H1 (cell line): ENCODE results near the gene ATAD3A. TPM values are rescaled to one million over a fixed set of nuclear protein-coding genes. Genes with fewer than 3 reads are reported as not detected.

Source experiments
- CTCF ChIA-PET: fragments of 300-600 bp; sonication (Branson Sonifier 250); formaldehyde crosslinking; loops from one replicate; lab custom pipeline; 2021; ENCODE audit not compliant: partially characterized antibody; lab: Charles Lee
- POLR2A ChIA-PET: fragments of 300-600 bp; sonication (Branson Sonifier 250); formaldehyde crosslinking; loops from one replicate; lab custom pipeline; 2021; ENCODE audit warnings: inconsistent platforms; ENCODE audit not compliant: partially characterized antibody; lab: Charles Lee
- DNase-seq, 2 experiments: peaks; one replicate each; pipeline versions ENCODE4 v3.0.0 to v3.0.0-alpha.2; 2010 to 2022; ENCODE audit warnings: low spot score in 2 of 2, low read depth in 1 of 2, mixed read lengths in 1 of 2
- FAIRE-seq: peaks from 2 replicates; lab custom pipeline; 2011; peaks lifted over from hg19 to GRCh38; lab: Jason Lieb, UNC
- H2AFZ ChIP-seq: 2 replicates; pipeline ENCODE4 v1.8.1; 2012; ENCODE audit warnings: low read length, inconsistent platforms
- H2AK5ac ChIP-seq: 2 replicates; pipeline ENCODE4 v1.6.1; 2013; ENCODE audit warnings: low read depth, low read length
- H2BK120ac ChIP-seq: replicated peaks from 2 replicates; pipeline ENCODE3; 2013; ENCODE audit warnings: low read depth, low read length, inconsistent platforms
- H2BK12ac ChIP-seq: 2 replicates; pipeline ENCODE4 v1.6.1; 2013; ENCODE audit warnings: low read depth, low read length
- H2BK15ac ChIP-seq: 2 replicates; pipeline ENCODE4 v1.6.1; 2013; ENCODE audit warnings: low read length
- H2BK20ac ChIP-seq: 2 replicates; pipeline ENCODE4 v1.6.1; 2013; ENCODE audit warnings: low read length
- H2BK5ac ChIP-seq: 2 replicates; pipeline ENCODE4 v1.6.1; 2013; ENCODE audit warnings: low read depth, low read length
- H3K14ac ChIP-seq: 2 replicates; pipeline ENCODE4 v1.6.1; 2013; ENCODE audit warnings: inconsistent platforms; ENCODE audit not compliant: insufficient read length
- H3K18ac ChIP-seq: 2 replicates; pipeline ENCODE4 v1.6.1; 2013; ENCODE audit warnings: low read length; ENCODE audit errors: extremely low read depth
- H3K23ac ChIP-seq: 2 replicates; pipeline ENCODE4 v1.6.1; 2013; ENCODE audit warnings: inconsistent platforms; ENCODE audit not compliant: insufficient read length
- H3K23me2 ChIP-seq: 2 replicates; pipeline ENCODE4 v1.6.1; 2013; ENCODE audit warnings: low read depth, low read length
- H3K27ac ChIP-seq: 2 replicates; pipeline ENCODE4 v1.6.1; 2011; ENCODE audit warnings: low read depth, low read length, inconsistent platforms
- H3K27me3 ChIP-seq, 4 experiments: replicated peaks in 1 of 4; 1 replicate in 1 of 4; 2 replicates in 3 of 4; pipeline versions ENCODE4 v1.6.1 to v1.8.1; 2011 to 2013; ENCODE audit warnings: low read length in 3 of 4, mild to moderate bottlenecking in 3 of 4, inconsistent platforms in 2 of 4, mixed read lengths in 2 of 4, moderate library complexity in 1 of 4; ENCODE audit not compliant: control insufficient read depth in 3 of 4, insufficient read depth in 3 of 4; ENCODE audit errors: extremely low read depth in 1 of 4
- H3K36me3 ChIP-seq, 4 experiments: 2 replicates each; pipeline versions ENCODE4 v1.6.1 to v1.8.1; 2011 to 2013; ENCODE audit warnings: mild to moderate bottlenecking in 4 of 4, low read length in 3 of 4, moderate library complexity in 2 of 4, control low read depth in 1 of 4, inconsistent platforms in 1 of 4; ENCODE audit not compliant: insufficient read depth in 4 of 4, control insufficient read depth in 2 of 4
- H3K4ac ChIP-seq: replicated peaks from 2 replicates; pipeline ENCODE3; 2013; ENCODE audit warnings: low read length, low read depth, mixed read lengths, inconsistent platforms; ENCODE audit not compliant: insufficient read length
- H3K4me1 ChIP-seq, 4 experiments: replicated peaks in 1 of 4; 1 replicate in 1 of 4; 2 replicates in 3 of 4; pipeline versions ENCODE4 v1.6.1 to v1.8.1; 2011 to 2013; ENCODE audit warnings: low read length in 3 of 4, inconsistent platforms in 2 of 4, mixed read lengths in 1 of 4; ENCODE audit not compliant: insufficient read depth in 4 of 4, control insufficient read depth in 3 of 4
- H3K4me2 ChIP-seq, 2 experiments: 2 replicates each; pipeline versions ENCODE4 v1.6.1 to v1.8.1; 2011 to 2013; ENCODE audit warnings: low read depth in 2 of 2, low read length in 2 of 2, control low read depth in 1 of 2, inconsistent platforms in 1 of 2, mild to moderate bottlenecking in 1 of 2; ENCODE audit not compliant: insufficient read depth in 1 of 2
- H3K4me3 ChIP-seq, 4 experiments: fragments of 200-600, 300-600 bp in 1 of 4; sonication (generic), shearing (Covaris generic), sonication (Bioruptor Twin) in 1 of 4; 2 replicates each; pipeline versions ENCODE4 v1.5.1 to v1.8.1; 2011 to 2016; ENCODE audit warnings: low read length in 4 of 4, low read depth in 3 of 4, control low read depth in 2 of 4, inconsistent platforms in 2 of 4, mild to moderate bottlenecking in 2 of 4, mixed read lengths in 1 of 4, moderate library complexity in 1 of 4; ENCODE audit not compliant: insufficient read depth in 2 of 4; ENCODE audit errors: extremely low read depth in 1 of 4
- H3K56ac ChIP-seq: replicated peaks from 2 replicates; pipeline ENCODE3; 2013; ENCODE audit warnings: low read depth, mild to moderate bottlenecking, mixed read lengths, low read length, inconsistent platforms; ENCODE audit not compliant: insufficient read length
- H3K79me1 ChIP-seq: 2 replicates; pipeline ENCODE4 v1.6.1; 2013; ENCODE audit warnings: low read depth, low read length, control low read depth
- H3K79me2 ChIP-seq, 2 experiments: 2 replicates each; pipeline versions ENCODE4 v1.6.1 to v1.8.1; 2012 to 2013; ENCODE audit warnings: low read length in 2 of 2, mild to moderate bottlenecking in 2 of 2, inconsistent platforms in 1 of 2; ENCODE audit not compliant: insufficient read depth in 2 of 2, control insufficient read depth in 1 of 2
- H3K9ac ChIP-seq, 4 experiments: replicated peaks in 1 of 4; 1 replicate in 1 of 4; 2 replicates in 3 of 4; pipeline versions ENCODE4 v1.6.1 to v1.8.1; 2011 to 2013; ENCODE audit warnings: low read depth in 3 of 4, low read length in 3 of 4, control low read depth in 2 of 4, mild to moderate bottlenecking in 2 of 4, moderate library complexity in 2 of 4, inconsistent platforms in 1 of 4; ENCODE audit errors: extremely low read depth in 1 of 4
- H3K9me3 ChIP-seq, 2 experiments: 2 replicates each; pipeline versions ENCODE4 v1.6.1 to v1.8.1; 2012 to 2013; ENCODE audit warnings: mild to moderate bottlenecking in 2 of 2, moderate library complexity in 2 of 2, control low read depth in 1 of 2, inconsistent platforms in 1 of 2, low read depth in 1 of 2, low read length in 1 of 2, mixed read lengths in 1 of 2; ENCODE audit not compliant: insufficient read depth in 2 of 2
- H4K20me1 ChIP-seq, 2 experiments: replicated peaks in 1 of 2; 2 replicates each; pipeline versions ENCODE3 to v1.8.1; 2011 to 2013; ENCODE audit warnings: inconsistent platforms in 2 of 2, low read length in 2 of 2, mild to moderate bottlenecking in 1 of 2; ENCODE audit not compliant: insufficient read depth in 2 of 2, control insufficient read depth in 1 of 2
- H4K5ac ChIP-seq: 2 replicates; pipeline ENCODE4 v1.6.1; 2013; ENCODE audit warnings: low read length, low read depth, mixed read lengths, inconsistent platforms; ENCODE audit not compliant: insufficient read length
- H4K8ac ChIP-seq: 2 replicates; pipeline ENCODE4 v1.8.0; 2013; ENCODE audit warnings: mild to moderate bottlenecking, moderate library complexity, low read length, inconsistent platforms; ENCODE audit not compliant: insufficient read depth; ENCODE audit errors: extremely low read depth
- H4K91ac ChIP-seq: replicated peaks from 2 replicates; pipeline ENCODE3; 2013; ENCODE audit warnings: low read length, mixed read lengths, inconsistent platforms; ENCODE audit not compliant: insufficient read length
- CBX5 ChIP-seq: fragments of 300-800, 300-1000 bp; sonication (generic); IDR thresholded peaks from 2 replicates; pipeline ENCODE4 v1.7.1; 2016; ENCODE audit warnings: antibody characterized with exemption, low read length, low read depth
- CEBPB ChIP-seq: IDR thresholded peaks from 2 replicates; pipeline ENCODE4 v1.6.1; 2012; ENCODE audit warnings: low read depth, low read length
- FOSL1 ChIP-seq: IDR thresholded peaks from 2 replicates; pipeline ENCODE4 v1.6.1; 2011; ENCODE audit warnings: mild to moderate bottlenecking, low read depth, low read length, moderate library complexity; ENCODE audit not compliant: insufficient read depth
- POLR2AphosphoS5 ChIP-seq: IDR thresholded peaks from 2 replicates; pipeline ENCODE4 v1.6.1; 2011; ENCODE audit warnings: low read depth, low read length
- SIX5 ChIP-seq: IDR thresholded peaks from 2 replicates; pipeline ENCODE4 v1.6.1; 2011; ENCODE audit warnings: mild to moderate bottlenecking, low read depth, low read length
- TAF7 ChIP-seq: optimal IDR thresholded peaks from 2 replicates; pipeline ENCODE3; 2011; ENCODE audit warnings: low read depth, mild to moderate bottlenecking, inconsistent platforms, low read length, moderate library complexity, borderline replicate concordance
- WGBS, 2 experiments: shearing (Covaris generic) in 1 of 2; methylation state at CpG; one replicate each; pipeline versions ENCODE4 v1.1.6 to v1.1.7; 2013 to 2015; ENCODE audit warnings: low lambda C conversion rate in 2 of 2, mixed read lengths in 2 of 2, inconsistent platforms in 1 of 2, low coverage in 1 of 2, missing lambda C conversion rate in 1 of 2; ENCODE audit not compliant: insufficient replicate concordance in 2 of 2, insufficient coverage in 1 of 2, insufficient read length in 1 of 2; ENCODE audit errors: extremely low coverage in 1 of 2, missing lambda C conversion rate in 1 of 2; 5-methylcytosine and 5-hydroxymethylcytosine counted together
- polyA plus RNA-seq, 7 experiments: library from polyadenylated mRNA; depleted of rRNA in 3 of 7; stranded (reverse) in 5 of 7; unstranded in 2 of 7; fragments of >200 nt in 5 of 7; fragments of 200-250 nt in 2 of 7; gene quantifications; 1 replicate in 5 of 7; 2 replicates in 1 of 7; 4 replicates in 1 of 7; pipeline versions ENCODE4 v1.2.1 to v1.2.3, GENCODE V29; 2011 to 2013; ENCODE audit warnings: missing spikeins in 2 of 7, mixed read lengths in 2 of 7
- total RNA-seq: library from RNA; stranded (reverse); fragmentation: NEBNext Ultra II Directional; extraction: Animal tissue kit (Norgen Biotek cat#: 25700); gene quantifications from 2 replicates; pipeline ENCODE4 v1.2.1, GENCODE V29; 2021

ATAD3A gene
- total and polyA plus RNA-seq, 2 of the 8 experiments (the other 6 are each of a cell fraction or from before 2014, with no cell fraction given), result 28.3 to 64.7 TPM

DNA sequence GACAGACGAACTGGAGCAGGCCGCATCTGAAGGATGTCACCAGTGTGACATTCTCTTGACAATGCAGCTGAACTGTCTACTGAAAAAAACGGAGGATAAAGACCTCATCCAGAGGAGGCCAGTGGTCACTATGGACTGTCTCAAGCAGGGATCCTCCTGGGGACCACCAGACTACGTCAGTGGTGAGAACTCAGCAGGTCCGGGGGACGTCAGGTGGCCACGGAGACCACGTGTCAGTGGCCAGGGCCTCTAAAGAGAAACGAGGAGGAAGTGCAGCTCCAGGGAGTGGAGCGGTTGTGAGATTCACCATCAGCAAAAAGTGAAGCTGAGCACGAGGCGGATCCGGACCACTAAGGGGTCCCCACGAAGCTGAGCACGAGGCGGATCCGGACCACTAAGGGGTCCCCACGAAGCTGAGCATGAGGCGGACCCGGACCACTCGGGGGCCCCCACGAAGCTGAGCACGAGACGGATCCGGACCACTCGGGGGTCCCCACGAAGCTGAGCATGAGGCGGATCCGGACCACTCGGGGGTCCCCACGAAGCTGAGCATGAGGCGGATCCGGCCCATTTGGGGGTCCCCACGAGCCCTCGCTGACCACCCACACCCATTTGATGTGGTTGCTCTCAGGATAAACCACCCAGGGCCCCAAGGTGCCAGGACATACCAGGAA lies 42.0 kb downstream of the ATAD3A start:
- H2BK15ac ChIP-seq, result no peak overlapping the region
- no peak for DNase-seq
- no peak overlapping the region for H2BK12ac ChIP-seq
- H3K9me3 ChIP-seq, result no peaks in the 10 kb centered on the region
- H3K18ac ChIP-seq, result no peak overlapping the region
- H3K79me1 ChIP-seq, result peaks cover 12% of the 10 kb centered on the region
- 90% methylated on average over 31 of the region's 35 CpGs; no CpG with 5 or more reads in 1 of the 2 experiments for WGBS, 2 experiments
- H3K27ac ChIP-seq, result no peak overlapping the region
- H3K4me2 ChIP-seq, result no peak overlapping the region
- no peak overlapping the region for H3K4me3 ChIP-seq
- no peak for TF ChIP-seq POLR2AphosphoS5
- no peak for TF ChIP-seq TAF7
- no peak for TF ChIP-seq CEBPB
- no peak for TF ChIP-seq CBX5
- TF ChIP-seq SIX5, result no peak
- no peak for TF ChIP-seq FOSL1
- no peak overlapping the region for H3K23ac ChIP-seq
- H2AK5ac ChIP-seq, result no peak overlapping the region
- no peak overlapping the region for H4K91ac ChIP-seq
- H4K5ac ChIP-seq, result no peak overlapping the region
- H3K23me2 ChIP-seq, result no peaks in the 10 kb centered on the region
- ChIA-PET CTCF (interaction anchor here (0.6 to 1.4 kb wide), 4 partner anchors 9 to 273 kb away, joined by 3 to 7 read pairs (median 4); no protein-coding TSS in a partner anchor), POLR2A (interaction anchor here (0.6 to 23.0 kb wide), 6 partner anchors 2 to 853 kb away, joined by 3 to 367 read pairs (median 5); no protein-coding TSS in a partner anchor)
- peaks cover 0 to 19% of the 10 kb centered on the region in 2 experiments; a peak in 1 of 4 replicates for H3K79me2 ChIP-seq
- peaks cover 13 to 28% of the 10 kb centered on the region in 2 experiments for H4K20me1 ChIP-seq
- H3K27me3 ChIP-seq, result no peaks in the 10 kb centered on the region
- H3K9ac ChIP-seq, result no peak overlapping the region
- H2AFZ ChIP-seq, result no peak overlapping the region
- H3K56ac ChIP-seq, result no peak overlapping the region
- H2BK20ac ChIP-seq, result no peak overlapping the region
- no peak overlapping the region for H3K14ac ChIP-seq
- H2BK5ac ChIP-seq, result no peak overlapping the region
- H3K36me3 ChIP-seq, result no peaks in the 10 kb centered on the region; a peak in 1 of 8 replicates
- H3K4ac ChIP-seq, result no peak overlapping the region
- H2BK120ac ChIP-seq, result no peak overlapping the region
- no peaks in the 10 kb centered on the region; a peak in 2 of 7 replicates for H3K4me1 ChIP-seq
- H4K8ac ChIP-seq, result no peak overlapping the region; the same call in 1 of the 2 replicates
- FAIRE-seq, result no peak
